ENCODE measurements around the gene DNPEP.

Gene DNPEP

DNA sequence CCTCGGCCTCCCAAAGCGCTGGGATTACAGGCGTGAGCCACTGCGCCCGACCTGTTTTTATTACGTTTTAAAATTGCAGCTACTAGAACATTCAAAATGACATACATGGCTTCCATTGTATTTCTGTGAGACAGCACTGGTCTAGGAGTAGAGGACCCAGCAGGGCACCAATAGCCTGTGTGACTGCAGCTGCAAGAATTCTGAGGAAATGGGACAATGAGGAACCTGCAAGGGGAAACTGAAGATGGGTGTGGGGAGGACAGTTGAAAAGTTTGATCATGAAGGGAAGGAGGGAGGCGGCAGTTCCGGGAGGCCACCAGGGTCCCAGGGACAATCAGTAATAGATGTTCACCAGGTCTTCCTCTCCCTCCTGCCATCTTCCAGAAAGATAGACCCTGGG, 13.9 kb upstream of the DNPEP start:
- POLR2A ChIA-PET, result no interaction called here
- TF ChIP-seq ZNF560 (tag by site-specific recombination; IDR thresholded peaks at IDR 0.05; ENCODE audit: borderline replicate concordance) (no peak), RBAK (tag by site-specific recombination; IDR thresholded peaks at IDR 0.05) (no peak), ZNF654 (tag by site-specific recombination; IDR thresholded peaks at IDR 0.05; ENCODE audit: low read depth) (no peak), PRDM4 (tag by site-specific recombination; IDR thresholded peaks at IDR 0.05) (no peak), ZNF280D (tag by site-specific recombination; IDR thresholded peaks at IDR 0.05) (no peak), REPIN1 (tag by site-specific recombination; IDR thresholded peaks at IDR 0.05; ENCODE audit: low read depth) (no peak), AEBP2 (tag by site-specific recombination; IDR thresholded peaks at IDR 0.05; ENCODE audit: borderline replicate concordance) (no peak), ZNF148 (tag by site-specific recombination; IDR thresholded peaks at IDR 0.05; ENCODE audit: borderline replicate concordance) (no peak), ZNF214 (tag by site-specific recombination; IDR thresholded peaks at IDR 0.05; ENCODE audit: borderline replicate concordance) (no peak), ZBTB26 (tag by site-specific recombination; optimal IDR thresholded peaks at IDR 0.05) (no peak), ZNF324 (tag by site-specific recombination; IDR thresholded peaks at IDR 0.05) (no peak), ZBTB21 (tag by site-specific recombination; IDR thresholded peaks at IDR 0.05) (no peak), ZNF394 (tag by site-specific recombination; IDR thresholded peaks at IDR 0.05; ENCODE audit: borderline replicate concordance) (no peak), SP2 (tag by site-specific recombination; IDR thresholded peaks at IDR 0.05) (no peak)
- TF ChIP-seq, protein P1, sequence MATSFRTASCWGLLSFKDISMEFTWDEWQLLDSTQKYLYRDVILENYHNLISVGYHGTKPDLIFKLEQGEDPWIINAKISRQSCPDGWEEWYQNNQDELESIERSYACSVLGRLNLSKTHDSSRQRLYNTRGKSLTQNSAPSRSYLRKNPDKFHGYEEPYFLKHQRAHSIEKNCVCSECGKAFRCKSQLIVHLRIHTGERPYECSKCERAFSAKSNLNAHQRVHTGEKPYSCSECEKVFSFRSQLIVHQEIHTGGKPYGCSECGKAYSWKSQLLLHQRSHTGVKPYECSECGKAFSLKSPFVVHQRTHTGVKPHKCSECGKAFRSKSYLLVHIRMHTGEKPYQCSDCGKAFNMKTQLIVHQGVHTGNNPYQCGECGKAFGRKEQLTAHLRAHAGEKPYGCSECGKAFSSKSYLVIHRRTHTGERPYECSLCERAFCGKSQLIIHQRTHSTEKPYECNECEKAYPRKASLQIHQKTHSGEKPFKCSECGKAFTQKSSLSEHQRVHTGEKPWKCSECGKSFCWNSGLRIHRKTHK (tag by site-specific recombination; IDR thresholded peaks at IDR 0.05), result no peak
- TF ChIP-seq, protein P2, sequence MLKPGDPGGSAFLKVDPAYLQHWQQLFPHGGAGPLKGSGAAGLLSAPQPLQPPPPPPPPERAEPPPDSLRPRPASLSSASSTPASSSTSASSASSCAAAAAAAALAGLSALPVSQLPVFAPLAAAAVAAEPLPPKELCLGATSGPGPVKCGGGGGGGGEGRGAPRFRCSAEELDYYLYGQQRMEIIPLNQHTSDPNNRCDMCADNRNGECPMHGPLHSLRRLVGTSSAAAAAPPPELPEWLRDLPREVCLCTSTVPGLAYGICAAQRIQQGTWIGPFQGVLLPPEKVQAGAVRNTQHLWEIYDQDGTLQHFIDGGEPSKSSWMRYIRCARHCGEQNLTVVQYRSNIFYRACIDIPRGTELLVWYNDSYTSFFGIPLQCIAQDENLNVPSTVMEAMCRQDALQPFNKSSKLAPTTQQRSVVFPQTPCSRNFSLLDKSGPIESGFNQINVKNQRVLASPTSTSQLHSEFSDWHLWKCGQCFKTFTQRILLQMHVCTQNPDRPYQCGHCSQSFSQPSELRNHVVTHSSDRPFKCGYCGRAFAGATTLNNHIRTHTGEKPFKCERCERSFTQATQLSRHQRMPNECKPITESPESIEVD (tag by site-specific recombination; IDR thresholded peaks at IDR 0.05), result no peak
- TF ChIP-seq, protein P3, sequence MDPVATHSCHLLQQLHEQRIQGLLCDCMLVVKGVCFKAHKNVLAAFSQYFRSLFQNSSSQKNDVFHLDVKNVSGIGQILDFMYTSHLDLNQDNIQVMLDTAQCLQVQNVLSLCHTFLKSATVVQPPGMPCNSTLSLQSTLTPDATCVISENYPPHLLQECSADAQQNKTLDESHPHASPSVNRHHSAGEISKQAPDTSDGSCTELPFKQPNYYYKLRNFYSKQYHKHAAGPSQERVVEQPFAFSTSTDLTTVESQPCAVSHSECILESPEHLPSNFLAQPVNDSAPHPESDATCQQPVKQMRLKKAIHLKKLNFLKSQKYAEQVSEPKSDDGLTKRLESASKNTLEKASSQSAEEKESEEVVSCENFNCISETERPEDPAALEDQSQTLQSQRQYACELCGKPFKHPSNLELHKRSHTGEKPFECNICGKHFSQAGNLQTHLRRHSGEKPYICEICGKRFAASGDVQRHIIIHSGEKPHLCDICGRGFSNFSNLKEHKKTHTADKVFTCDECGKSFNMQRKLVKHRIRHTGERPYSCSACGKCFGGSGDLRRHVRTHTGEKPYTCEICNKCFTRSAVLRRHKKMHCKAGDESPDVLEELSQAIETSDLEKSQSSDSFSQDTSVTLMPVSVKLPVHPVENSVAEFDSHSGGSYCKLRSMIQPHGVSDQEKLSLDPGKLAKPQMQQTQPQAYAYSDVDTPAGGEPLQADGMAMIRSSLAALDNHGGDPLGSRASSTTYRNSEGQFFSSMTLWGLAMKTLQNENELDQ (tag by site-specific recombination; IDR thresholded peaks at IDR 0.05; ENCODE audit: low read depth), result no peak
- TF ChIP-seq, protein P4, sequence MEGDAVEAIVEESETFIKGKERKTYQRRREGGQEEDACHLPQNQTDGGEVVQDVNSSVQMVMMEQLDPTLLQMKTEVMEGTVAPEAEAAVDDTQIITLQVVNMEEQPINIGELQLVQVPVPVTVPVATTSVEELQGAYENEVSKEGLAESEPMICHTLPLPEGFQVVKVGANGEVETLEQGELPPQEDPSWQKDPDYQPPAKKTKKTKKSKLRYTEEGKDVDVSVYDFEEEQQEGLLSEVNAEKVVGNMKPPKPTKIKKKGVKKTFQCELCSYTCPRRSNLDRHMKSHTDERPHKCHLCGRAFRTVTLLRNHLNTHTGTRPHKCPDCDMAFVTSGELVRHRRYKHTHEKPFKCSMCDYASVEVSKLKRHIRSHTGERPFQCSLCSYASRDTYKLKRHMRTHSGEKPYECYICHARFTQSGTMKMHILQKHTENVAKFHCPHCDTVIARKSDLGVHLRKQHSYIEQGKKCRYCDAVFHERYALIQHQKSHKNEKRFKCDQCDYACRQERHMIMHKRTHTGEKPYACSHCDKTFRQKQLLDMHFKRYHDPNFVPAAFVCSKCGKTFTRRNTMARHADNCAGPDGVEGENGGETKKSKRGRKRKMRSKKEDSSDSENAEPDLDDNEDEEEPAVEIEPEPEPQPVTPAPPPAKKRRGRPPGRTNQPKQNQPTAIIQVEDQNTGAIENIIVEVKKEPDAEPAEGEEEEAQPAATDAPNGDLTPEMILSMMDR (tag by site-specific recombination; IDR thresholded peaks at IDR 0.05), result no peak

More for the DNA sequence above, 13.9 kb upstream of the DNPEP start:
- Histone ChIP-seq H3K4me3 (ENCODE audit: low read depth, low read length) (no peak overlapping the region), H3K4me1 (ENCODE audit: control insufficient read depth, insufficient read depth, low read length) (peaks cover 19% of the 10 kb centered on the region), H3K27ac (ENCODE audit: extremely low read depth, low read depth, low read length) (no peak overlapping the region), H3K9me3 (ENCODE audit: control insufficient read depth, insufficient read depth, low read depth, low read length) (no peaks in the 10 kb centered on the region), H3K36me3 (ENCODE audit: control insufficient read depth in 2 of 2, insufficient read depth in 1 of 2, low read length in 2 of 2) (no peaks in the 10 kb centered on the region)
- CTCF ChIA-PET, result interaction anchor here (0.5 to 9.6 kb wide), 23 partner anchors 11 to 229 kb away, joined by 3 to 196 read pairs (median 5); partner anchors contain the start of genes ASIC4, DNPEP and GMPPA
